ENCODE data around the gene NCR2.
"Not testable (repeated sequence)": the region's sequence is repeated elsewhere in the genome, so short reads cannot be mapped to it uniquely, and the experiment has no call there.

Gene NCR2, protein sequence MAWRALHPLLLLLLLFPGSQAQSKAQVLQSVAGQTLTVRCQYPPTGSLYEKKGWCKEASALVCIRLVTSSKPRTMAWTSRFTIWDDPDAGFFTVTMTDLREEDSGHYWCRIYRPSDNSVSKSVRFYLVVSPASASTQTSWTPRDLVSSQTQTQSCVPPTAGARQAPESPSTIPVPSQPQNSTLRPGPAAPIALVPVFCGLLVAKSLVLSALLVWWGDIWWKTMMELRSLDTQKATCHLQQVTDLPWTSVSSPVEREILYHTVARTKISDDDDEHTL

DNA sequence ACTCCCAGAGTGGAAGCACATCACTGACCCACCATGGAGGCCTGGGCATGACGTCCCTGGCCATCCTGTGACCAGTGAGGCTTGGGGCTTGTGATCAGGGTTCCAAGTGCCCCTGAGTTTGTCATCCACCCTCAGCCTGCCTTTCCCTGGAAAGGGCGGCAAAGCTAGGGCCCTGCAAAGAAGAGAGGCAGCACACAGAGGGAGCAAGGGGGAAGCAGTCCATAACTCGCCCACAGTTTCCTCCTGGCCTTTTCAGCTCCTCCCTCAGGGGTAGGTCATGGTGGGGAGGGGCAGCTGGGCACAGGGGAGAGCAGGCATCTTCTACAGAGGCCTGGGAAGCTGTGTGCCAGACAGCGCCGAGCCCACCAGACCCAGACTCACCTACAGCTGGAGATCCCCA is at the start of gene NCR2:
TSS of gene NCR2 (plus strand) at position 313 of the 400 bp plus-strand sequence. CDS start 269 bp downstream, outside the sequence.
- DNase-seq, result no peak

- DNase-seq, result peak; percentile 52
Observed at GRCh38 chr6:41286544-41287346, 48.7 kb upstream of the NCR2 start, which contains the start of gene TREM1. TSS of gene TREM1 (minus strand) at chr6:41286682. CDS start at chr6:41286655, 27 bp downstream.

GRCh38 chr6:41288030-41288753 is 47.2 kb upstream of the NCR2 start:
- DNase-seq, result no peak

- no peak for DNase-seq
Observed at GRCh38 chr6:41288754-41289129, 46.7 kb upstream of the NCR2 start.

DNA sequence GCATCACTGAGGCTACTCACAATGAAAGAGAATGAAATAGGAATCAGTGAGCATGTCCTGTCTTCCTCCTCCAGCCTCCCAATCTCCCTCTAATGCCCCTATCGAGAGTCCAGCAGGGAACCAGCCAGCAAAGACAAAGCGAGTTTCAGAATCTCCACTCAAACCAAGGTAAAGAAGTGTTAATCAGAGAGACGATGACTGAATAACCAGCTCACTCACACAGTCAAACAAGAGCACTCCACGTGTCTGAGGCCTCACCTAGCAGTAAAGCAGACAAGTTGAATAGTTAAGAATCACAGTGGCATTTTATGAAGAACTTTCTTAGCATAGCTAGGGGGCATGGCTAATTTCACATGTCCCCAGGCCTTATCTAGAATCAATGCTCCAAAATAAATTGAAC is 45.6 kb upstream of the NCR2 start:
- no peak for DNase-seq

DNA sequence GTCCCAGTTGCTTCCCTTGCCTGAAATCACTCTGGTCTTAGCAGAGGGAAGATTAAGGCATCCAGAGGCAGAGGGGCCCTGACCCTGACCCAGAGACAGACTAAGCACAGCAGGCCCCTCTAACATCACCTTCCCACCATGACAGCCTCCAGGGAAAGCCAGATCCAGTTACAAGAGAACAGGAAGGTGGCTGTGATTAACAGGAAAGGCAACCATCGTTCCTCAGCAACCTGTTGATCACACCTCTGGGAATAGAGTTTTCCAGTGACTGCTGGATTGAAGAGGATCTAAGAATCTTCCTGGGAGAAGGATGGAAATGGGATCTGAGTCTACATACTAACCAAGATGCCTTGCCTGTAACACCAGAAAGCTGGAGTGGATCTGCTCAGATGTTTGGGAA is 43.7 kb upstream of the NCR2 start:
- DNase-seq, result no peak

GRCh38 chr6:41294214-41294872 is 41.1 kb upstream of the NCR2 start:
- DNase-seq, result peak; percentile 42

- not testable (repeated sequence) for DNase-seq
Observed at GRCh38 chr6:41297248-41297647, 38.2 kb upstream of the NCR2 start.

GRCh38 chr6:41298785-41299502 is 36.5 kb upstream of the NCR2 start:
- no peak for DNase-seq

DNA sequence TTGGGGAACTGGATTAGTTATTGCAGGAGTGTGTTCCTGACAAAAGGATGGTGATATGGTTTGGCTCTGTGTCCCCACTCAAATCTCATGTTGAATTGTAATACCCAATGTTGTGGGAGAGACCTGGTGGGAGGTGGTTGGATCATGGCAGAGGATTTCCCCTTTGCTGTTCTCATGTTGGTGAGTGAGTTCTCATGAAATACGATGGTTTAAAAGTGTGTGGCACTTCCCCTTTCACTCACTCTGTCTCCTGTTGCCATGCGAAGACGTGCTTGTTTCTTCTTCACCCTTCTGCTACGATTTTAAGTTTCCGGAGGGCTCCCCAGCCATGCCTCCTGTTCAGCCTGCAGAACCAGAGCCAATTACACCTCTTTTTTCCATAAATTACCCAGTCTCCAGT is 32.8 kb upstream of the NCR2 start:
- DNase-seq, result no peak

DNA sequence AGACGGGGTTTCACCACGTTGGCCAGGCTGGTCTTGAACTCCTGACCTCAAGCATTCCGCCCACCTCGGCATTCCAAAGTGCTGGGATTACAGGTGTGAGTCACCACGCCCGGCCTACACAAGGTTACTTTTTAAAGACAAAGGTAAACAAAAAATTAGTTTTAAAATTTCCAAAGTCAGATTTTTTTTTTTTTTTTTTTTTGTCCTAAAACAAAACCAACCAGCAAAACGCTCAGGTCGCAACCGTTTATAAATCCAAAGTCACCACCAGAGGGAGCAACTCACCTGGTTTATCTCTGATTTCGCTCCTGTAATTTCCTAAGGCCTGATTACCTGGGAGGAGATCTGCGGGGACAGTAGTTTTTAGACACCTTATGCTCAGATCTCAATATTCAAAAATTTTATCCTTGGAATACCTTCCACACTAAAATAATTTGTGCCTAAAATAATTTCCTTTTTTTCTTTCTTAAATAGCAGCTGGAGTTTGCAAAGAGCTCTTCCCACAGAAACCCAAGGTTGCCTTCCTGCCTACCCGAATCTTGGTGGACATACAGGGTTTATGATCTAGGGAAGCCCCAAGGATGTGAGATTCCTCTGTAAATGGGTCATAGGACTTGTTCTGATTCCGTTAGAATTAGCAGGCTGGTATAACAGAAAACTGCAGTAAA is 29.1 kb upstream of the NCR2 start:
- peak; percentile 80 for DNase-seq

DNA sequence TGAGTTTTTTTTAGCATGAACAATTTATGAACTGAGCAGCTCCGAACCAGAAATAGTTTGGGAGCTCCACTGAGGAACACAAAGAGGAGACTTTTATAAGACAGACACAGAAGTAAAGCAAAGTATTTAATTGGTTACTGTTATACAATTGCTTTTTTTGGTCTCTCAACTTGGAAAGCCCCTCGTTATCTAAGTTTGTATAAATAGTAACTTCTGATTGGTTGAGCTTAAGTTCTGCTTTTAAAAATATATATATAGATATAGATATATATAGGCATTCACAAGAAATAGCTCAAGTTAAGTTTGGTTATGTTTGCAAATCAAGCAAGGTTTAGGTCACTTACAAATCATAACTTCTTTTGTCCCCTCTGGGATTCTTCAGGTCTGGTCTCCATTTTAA is 20.2 kb upstream of the NCR2 start:
- DNase-seq, result no peak

DNA sequence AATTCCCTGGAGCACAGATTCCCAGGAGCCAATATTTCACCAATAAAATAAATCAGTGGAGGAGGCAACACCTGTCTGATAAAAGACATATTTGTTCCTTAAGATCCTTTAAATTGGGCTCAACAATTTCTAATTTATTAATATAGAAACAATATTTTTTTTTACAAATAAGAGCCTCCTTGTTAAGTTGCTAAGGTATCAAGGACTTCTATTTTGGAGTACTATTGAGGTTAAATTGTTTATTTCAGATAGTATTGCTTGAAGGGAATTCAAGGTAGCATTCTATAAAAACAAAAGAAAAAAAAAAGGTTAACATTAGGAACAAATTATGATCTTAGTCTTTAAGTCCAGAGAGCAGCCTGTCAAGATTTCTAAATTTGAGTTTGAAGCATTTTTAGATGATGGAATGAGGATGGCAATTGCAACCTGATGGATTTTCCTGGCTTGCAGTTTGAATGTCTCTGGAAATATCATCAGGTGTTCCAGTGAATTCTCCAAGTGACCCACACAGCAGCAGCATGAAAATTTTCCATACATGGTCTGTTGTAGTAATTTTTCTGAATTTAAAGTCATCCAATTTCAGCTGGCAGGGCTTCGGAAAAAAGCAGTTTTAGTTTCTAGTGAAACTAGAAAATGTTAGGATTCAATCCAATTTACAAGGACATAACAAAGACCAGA is 19.3 kb upstream of the NCR2 start:
- no peak for DNase-seq

DNA sequence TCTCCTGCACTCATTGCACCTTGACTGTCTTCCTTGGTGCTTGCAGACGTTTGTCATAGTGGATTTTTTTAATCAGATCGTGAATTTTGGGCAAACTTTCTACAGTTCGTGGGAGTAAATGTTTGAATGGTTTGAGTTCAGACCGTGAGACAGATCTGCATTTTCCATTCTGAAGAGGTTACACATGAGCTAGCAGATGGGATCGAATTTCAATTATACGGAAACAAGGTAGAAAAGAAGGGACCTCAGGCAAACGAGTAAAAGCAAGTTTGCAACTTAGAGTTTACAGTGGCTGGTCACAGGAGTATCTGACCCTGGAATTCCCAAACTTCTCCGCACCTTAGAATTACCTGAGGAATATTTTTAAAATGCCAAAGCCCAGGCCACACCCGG is 17.2 kb upstream of the NCR2 start:
- DNase-seq, result no peak

- peak; percentile 93 for DNase-seq
Observed at GRCh38 chr6:41318654-41319565, 16.5 kb upstream of the NCR2 start.

DNA sequence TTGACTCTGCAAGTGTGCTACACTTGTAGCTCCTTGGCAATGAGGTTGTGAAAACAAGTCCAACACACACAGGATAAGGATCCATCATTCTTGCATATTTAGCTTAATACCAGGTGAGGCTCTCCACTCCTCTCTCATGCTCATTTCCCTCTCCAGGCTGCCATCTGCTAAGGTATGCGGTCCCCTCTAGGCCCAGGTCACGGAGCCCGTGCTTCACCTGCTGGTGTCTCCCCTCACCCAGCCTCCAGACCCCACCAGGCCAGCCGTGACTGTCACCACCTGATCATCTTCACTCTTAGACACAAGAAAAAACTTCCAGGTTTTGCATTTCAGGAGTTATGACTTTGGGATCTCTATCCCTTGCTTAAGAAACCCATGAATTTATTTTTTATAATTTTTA is 14.2 kb upstream of the NCR2 start:
- DNase-seq, result no peak

GRCh38 chr6:41325446-41326066 is 9.9 kb upstream of the NCR2 start:
- DNase-seq, result peak; percentile 80

DNA sequence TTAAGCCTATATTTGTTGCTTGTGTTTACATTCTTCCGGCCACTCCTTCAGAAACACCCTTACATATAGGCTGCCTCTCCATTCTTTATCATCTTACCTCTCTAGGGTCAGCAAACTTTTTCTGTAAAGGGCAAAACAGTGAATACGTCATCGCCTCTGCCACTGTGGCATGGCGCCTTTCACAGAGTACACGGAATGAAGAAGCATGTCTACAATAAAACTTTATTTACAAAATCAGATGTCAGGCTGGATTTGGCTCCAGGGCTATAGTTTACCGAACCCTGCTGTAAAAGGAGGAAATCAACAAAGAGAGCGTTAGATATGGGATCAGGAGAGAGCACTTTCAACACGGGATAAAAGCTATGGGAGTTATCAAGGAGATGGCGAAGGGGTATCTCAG is 9.3 kb upstream of the NCR2 start:
- DNase-seq, result no peak

- DNase-seq, result no peak
Observed at GRCh38 chr6:41327177-41327576, 8.2 kb upstream of the NCR2 start.

Data from hematopoietic multipotent progenitor cell treated with erythropoietin and hydrocortisone succinate and interleukin-3 and kit ligand, for 6 days (in vitro differentiated cells).